GM12878 (cell line): ENCODE measurements around the gene TRIP12.

Source experiments
- IRF3 ChIP-seq: fragments of 450-650 bp; IDR thresholded peaks from 2 replicates; pipeline ENCODE4 v1.6.1; 2014; ENCODE audit warnings: mild to moderate bottlenecking
- POLR2AphosphoS5 ChIP-seq: IDR thresholded peaks from 2 replicates; pipeline ENCODE4 v1.6.1; 2011; ENCODE audit warnings: mild to moderate bottlenecking, low read length, inconsistent platforms

DNA sequence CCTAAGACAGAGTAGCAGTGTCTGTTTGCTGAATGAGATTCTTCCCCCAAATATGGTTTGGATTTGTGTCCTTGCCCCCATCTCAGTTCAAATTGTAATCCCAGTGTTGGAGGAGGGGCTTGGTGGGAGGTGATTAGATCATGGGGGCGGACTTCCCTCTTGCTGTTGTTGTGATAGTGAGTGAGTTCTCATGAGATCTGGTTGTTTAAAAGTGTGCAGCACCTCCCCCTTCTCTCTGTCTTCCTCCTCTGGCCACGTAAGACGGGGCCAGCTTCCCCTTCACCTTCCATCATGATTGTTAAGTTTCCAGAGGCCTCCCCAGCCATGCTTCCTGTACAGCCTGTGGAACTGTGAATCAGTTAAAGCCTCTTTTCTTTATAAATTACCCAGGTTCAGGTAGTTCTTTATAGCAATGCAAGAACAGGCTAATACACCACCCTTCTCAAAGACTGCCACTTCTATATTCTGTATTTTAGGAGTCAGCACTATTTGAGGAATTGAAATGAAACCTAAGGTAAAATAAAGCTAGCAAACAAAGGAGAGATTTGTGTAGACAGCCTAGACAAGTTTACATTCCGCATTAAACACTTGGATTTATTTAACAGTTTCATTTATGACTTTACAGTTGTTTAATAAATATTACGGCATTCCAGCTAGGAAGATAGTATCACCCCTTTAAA lies 22.1 kb upstream of the TRIP12 start:
- TF ChIP-seq IRF3 (no peak), POLR2AphosphoS5 (no peak)
